Peyer's patch (tissue), 4 donors: Measurements from ENCODE around the gene YDJC.
A peak's percentile ranks its signal among the peaks of the same experiment; 100 is the strongest.

Source experiments
- CTCF ChIP-seq, 6 experiments: fragments of 450-650 bp in 4 of 6; fragments of 200-600 bp in 2 of 6; sonication (generic) in 1 of 6; IDR thresholded peaks; one replicate each; pipeline ENCODE4 v1.5.1; 2017 to 2019; ENCODE audit warnings: antibody characterized with exemption in 6 of 6, mild to moderate bottlenecking in 3 of 6, moderate library complexity in 1 of 6
- POLR2A ChIP-seq, 2 donors: fragments of 450-650 bp; IDR thresholded peaks; one replicate each; pipeline ENCODE4 v1.5.1; 2017; ENCODE audit warnings: antibody characterized with exemption in 2 of 2, mild to moderate bottlenecking in 2 of 2, moderate library complexity in 2 of 2

- TF ChIP-seq CTCF (IDR thresholded peaks at IDR 0.05) (no peak), POLR2A (IDR thresholded peaks at IDR 0.05) (peak in 1 of 2 donors; percentile 14)
Measured at GRCh38 chr22:21652010-21652546, 22.3 kb upstream of the YDJC start.
